ENCODE data around the gene DUSP1.

- TF ChIP-seq CTCF (IDR thresholded peaks at IDR 0.05) (no peak), POLR2AphosphoS5 (IDR thresholded peaks at IDR 0.05) (no peak), EP300 (IDR thresholded peaks at IDR 0.05) (no peak)
Observed at GRCh38 chr5:172739375-172739774, 31.6 kb downstream of the DUSP1 start.

All from upper lobe of left lung (tissue), 4 donors.